Mesodermal cell (in vitro differentiated cells): ENCODE results near the gene CASKIN2.

ENCODE experiments used
- H3K27ac ChIP-seq: 2 replicates; pipeline ENCODE4 v1.7.0; 2013; ENCODE audit warnings: mild to moderate bottlenecking, low read depth, low read length, moderate library complexity; ENCODE audit not compliant: severe bottlenecking
- H3K36me3 ChIP-seq: 2 replicates; pipeline ENCODE4 v1.7.1; 2013; ENCODE audit warnings: mild to moderate bottlenecking, low read length, moderate library complexity; ENCODE audit not compliant: control insufficient read depth, insufficient read depth
- H3K4me1 ChIP-seq: one replicate; pipeline ENCODE4 v1.7.1; 2013; ENCODE audit warnings: mild to moderate bottlenecking, low read length; ENCODE audit not compliant: insufficient read depth, control insufficient read depth, poor library complexity, severe bottlenecking
- H3K4me3 ChIP-seq: 2 replicates; pipeline ENCODE4 v1.7.0; 2013; ENCODE audit warnings: low read length, control low read depth, mild to moderate bottlenecking; ENCODE audit not compliant: insufficient read depth, poor library complexity, severe bottlenecking; ENCODE audit errors: extremely low read depth
- H3K9me3 ChIP-seq: 2 replicates; pipeline ENCODE4 v1.7.1; 2013; ENCODE audit warnings: mild to moderate bottlenecking, low read length, moderate library complexity; ENCODE audit not compliant: control insufficient read depth
- WGBS, 2 experiments: methylation state at CpG; one replicate each; pipeline ENCODE4 v1.1.5; 2013; ENCODE audit warnings: missing lambda C conversion rate in 2 of 2; ENCODE audit not compliant: insufficient coverage in 2 of 2; 5-methylcytosine and 5-hydroxymethylcytosine counted together

The CASKIN2 gene

GRCh38 chr17:75544250-75544649, 28.9 kb upstream of the CASKIN2 start:
- H3K4me3 ChIP-seq: no peak overlapping the region
- H3K9me3 ChIP-seq: no peaks in the 10 kb centered on the region
- 86 to 100% methylated on average over 1 to 8 of the region's 8 CpGs for WGBS, 2 experiments
- no peak overlapping the region for H3K27ac ChIP-seq
- peaks cover 5% of the 10 kb centered on the region for H3K36me3 ChIP-seq
- H3K4me1 ChIP-seq: peaks cover 18% of the 10 kb centered on the region

GRCh38 chr17:75542728-75543336, 27.5 kb upstream of the CASKIN2 start:
- Histone ChIP-seq H3K9me3 (no peaks in the 10 kb centered on the region), H3K4me1 (peaks cover 18% of the 10 kb centered on the region), H3K36me3 (peaks cover 5% of the 10 kb centered on the region), H3K27ac (no peak overlapping the region), H3K4me3 (no peak overlapping the region)
- 85 to 94% methylated on average over 13 to 15 of the region's 15 CpGs for WGBS, 2 experiments

DNA sequence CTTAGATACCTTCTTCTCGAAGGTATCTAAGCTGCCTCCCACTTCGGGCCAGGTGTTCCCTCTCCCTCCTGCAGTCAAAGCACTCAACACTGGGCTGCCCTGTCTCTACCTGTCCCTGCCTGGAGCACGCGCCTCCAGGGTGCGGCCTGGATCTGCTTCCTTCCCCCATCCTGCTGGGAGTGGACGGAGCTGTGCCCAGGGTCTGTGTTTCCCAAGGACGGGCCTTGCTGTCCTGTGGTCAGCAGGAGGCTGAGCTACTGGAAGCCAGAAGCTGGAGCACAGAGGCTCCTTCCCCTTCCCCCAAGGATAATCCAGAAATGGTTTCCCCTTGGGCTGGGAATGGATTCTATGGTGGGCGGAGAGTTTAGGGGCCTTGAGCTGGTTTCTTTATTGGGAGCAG, 26.9 kb upstream of the CASKIN2 start:
- peaks cover 5% of the 10 kb centered on the region for H3K36me3 ChIP-seq
- peaks cover 18% of the 10 kb centered on the region for H3K4me1 ChIP-seq
- 78 to 93% methylated on average over 6 to 7 of the region's 8 CpGs for WGBS, 2 experiments
- H3K27ac ChIP-seq: no peak overlapping the region
- no peaks in the 10 kb centered on the region for H3K9me3 ChIP-seq
- no peak overlapping the region for H3K4me3 ChIP-seq

DNA sequence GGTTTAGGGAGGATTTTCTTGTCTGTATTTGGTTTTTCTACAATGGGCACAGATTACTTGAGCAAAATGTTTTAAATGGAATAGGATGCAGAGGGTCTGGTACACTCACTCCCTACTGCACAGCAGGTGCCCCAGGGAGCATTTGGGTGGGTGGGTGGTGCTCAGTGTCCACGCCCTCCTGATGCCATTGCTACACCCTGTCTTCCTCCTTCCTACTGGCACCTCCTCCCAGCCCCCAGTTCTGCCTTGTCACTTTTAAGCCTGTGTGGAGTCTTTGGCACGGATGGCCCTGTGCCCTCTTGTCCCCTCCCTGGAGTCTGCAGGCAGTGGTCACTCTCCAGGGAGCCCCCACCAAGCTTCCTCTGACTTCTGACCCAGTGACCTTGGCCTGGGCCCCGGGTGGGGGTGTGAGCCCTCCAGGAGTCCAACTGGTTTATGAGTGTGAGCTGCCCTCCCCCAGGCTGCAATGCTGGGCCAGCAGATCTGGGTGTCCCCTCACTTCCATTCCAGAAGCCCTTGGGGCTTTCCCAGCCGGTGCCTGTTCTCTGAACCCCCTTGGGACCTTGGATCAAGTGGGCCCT, 25.7 kb upstream of the CASKIN2 start:
- H3K4me1 ChIP-seq: peaks cover 18% of the 10 kb centered on the region
- no peaks in the 10 kb centered on the region for H3K9me3 ChIP-seq
- 100% methylated on average over 2 of the region's 4 CpGs for WGBS, 2 experiments
- H3K27ac ChIP-seq: no peak overlapping the region
- H3K36me3 ChIP-seq: peaks cover 5% of the 10 kb centered on the region
- no peak overlapping the region for H3K4me3 ChIP-seq

DNA sequence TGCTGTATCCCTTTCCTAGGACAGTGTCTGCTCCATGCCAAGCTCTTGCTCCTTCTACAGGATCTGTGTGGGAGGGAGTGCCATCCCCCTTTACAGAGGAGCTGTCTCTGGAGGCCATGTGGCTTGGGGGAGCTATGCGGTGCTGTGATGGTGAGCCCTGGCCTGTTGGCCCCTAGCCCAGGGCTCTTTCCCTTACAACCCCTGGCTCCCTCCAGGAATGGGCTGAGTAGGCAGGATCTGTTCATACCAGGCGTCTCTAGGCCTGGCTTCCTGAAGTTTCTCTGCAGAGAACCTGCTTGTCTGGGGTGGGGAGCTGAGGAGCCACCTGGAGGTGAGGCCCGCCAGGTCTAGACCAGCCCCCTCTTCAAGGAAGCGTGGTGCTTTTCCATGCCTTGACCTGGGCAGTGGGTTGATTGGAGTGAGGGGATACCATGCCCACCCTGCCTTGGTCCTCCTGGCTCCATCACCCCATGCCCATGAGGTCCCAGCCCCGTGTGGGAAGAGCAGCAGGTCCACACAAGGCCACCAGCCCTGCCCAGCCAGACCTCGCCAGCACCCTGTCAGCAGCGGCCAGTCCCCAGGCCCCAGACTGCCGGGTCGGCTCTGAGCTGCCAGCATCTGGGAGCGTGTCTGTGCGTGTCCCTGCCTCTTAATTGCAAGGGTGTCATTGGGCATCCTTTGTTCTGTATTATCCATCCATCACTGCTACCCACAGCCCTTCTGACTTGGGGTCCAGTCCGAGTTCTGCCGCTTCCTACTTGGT, 24.8 kb upstream of the CASKIN2 start:
- 92 to 95% methylated on average over 8 to 9 of the region's 13 CpGs for WGBS, 2 experiments
- H3K36me3 ChIP-seq: peaks cover 5% of the 10 kb centered on the region
- H3K4me3 ChIP-seq: no peak overlapping the region
- H3K9me3 ChIP-seq: no peaks in the 10 kb centered on the region
- H3K4me1 ChIP-seq: peaks cover 17% of the 10 kb centered on the region
- H3K27ac ChIP-seq: no peak overlapping the region

GRCh38 chr17:75536366-75536765, 21.0 kb upstream of the CASKIN2 start:
- Histone ChIP-seq H3K36me3 (peaks cover 11% of the 10 kb centered on the region), H3K4me3 (no peak overlapping the region), H3K27ac (no peak overlapping the region), H3K9me3 (no peaks in the 10 kb centered on the region), H3K4me1 (peaks cover 14% of the 10 kb centered on the region)
- WGBS, 2 experiments: 83 to 86% methylated on average over 6 to 8 of the region's 10 CpGs

DNA sequence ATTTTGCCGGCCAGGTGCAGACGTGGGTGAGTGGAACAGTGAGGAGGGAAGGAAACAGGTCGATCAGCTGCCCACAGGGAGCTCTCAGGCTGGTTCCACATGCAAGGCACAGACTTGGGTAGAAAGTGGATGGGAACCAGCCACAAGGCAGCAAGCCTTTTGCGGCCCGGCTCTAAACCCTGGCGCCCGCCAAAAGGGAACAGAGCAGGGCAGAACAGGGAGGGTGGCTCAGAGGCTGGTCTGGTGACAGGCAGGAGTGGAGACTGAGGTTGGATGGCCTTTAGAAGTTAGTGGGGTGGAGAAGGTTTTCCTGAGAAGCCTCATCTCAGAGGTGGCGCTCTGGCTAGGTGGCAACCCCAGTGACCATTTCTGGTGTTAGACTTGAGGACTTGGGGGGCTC, 20.5 kb upstream of the CASKIN2 start:
- Histone ChIP-seq H3K4me3 (no peak overlapping the region), H3K27ac (no peak overlapping the region), H3K4me1 (peaks cover 15% of the 10 kb centered on the region), H3K9me3 (no peaks in the 10 kb centered on the region), H3K36me3 (peaks cover 11% of the 10 kb centered on the region)
- 94 to 97% methylated on average over 7 to 8 of the region's 8 CpGs for WGBS, 2 experiments

DNA sequence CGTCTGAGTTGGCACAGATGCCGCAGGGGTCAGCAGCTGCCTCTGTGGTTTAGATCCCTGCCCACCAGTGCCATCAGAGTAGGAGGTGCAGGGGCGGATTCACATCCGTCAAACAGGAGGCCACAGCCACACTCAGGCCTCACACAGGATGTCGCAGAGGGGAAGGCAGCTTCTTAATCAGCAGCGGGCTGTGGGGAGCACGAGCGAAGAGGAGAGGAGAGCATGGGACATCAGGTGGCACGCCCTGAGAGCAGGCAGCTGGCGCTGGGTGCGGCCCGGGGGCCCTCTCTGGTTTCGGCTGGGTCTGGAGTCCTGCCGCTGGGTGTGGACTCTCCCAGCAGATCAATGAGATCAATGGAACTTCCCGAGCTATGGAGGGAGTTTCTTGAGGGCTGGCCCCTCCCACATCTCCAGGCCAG, 19.8 kb upstream of the CASKIN2 start:
- no peaks in the 10 kb centered on the region for H3K9me3 ChIP-seq
- H3K4me3 ChIP-seq: no peak overlapping the region
- no peak overlapping the region for H3K27ac ChIP-seq
- H3K4me1 ChIP-seq: peaks cover 15% of the 10 kb centered on the region
- 81 to 86% methylated on average over 12 to 14 of the region's 15 CpGs for WGBS, 2 experiments
- peaks cover 11% of the 10 kb centered on the region for H3K36me3 ChIP-seq

GRCh38 chr17:75531721-75532072, 16.4 kb upstream of the CASKIN2 start:
- Histone ChIP-seq H3K36me3 (peaks cover 11% of the 10 kb centered on the region), H3K9me3 (no peaks in the 10 kb centered on the region), H3K4me3 (no peak overlapping the region), H3K27ac (no peak overlapping the region), H3K4me1 (peaks cover 20% of the 10 kb centered on the region)
- WGBS, 2 experiments: 69 to 100% methylated on average over 3 to 5 of the region's 7 CpGs

GRCh38 chr17:75530837-75531720, 15.7 kb upstream of the CASKIN2 start:
- 89 to 92% methylated on average over 19 of the region's 19 CpGs for WGBS, 2 experiments

More at GRCh38 chr17:75530837-75531720, 15.7 kb upstream of the CASKIN2 start:
- Histone ChIP-seq H3K9me3 (no peaks in the 10 kb centered on the region), H3K4me1 (peaks cover 25% of the 10 kb centered on the region), H3K36me3 (peaks cover 11% of the 10 kb centered on the region), H3K4me3 (no peak overlapping the region), H3K27ac (no peak overlapping the region)
